Renal cortical epithelial cell (primary cell): ENCODE results near the gene CMTM1. TPM values are rescaled to one million over a fixed set of nuclear protein-coding genes. Genes with fewer than 3 reads are reported as not detected.

Source experiments
- DNase-seq: peaks from one replicate; pipeline ENCODE4 v3.0.0-alpha.2; 2011; ENCODE audit warnings: low read depth
- total RNA-seq: library from RNA; depleted of rRNA; stranded (reverse); fragments of >200 nt; gene quantifications from 2 replicates; pipeline ENCODE4 v1.2.3, GENCODE V29; 2014

Gene CMTM1
- total RNA-seq, result 2.8 and 6.2 TPM in 2 replicates

- no peak for DNase-seq
Measured at GRCh38 chr16:66566051-66566901, at the start of gene CMTM1. Gene CMTM1 (plus strand): TSS chr16:66566439. CDS start chr16:66566514, 75 bp downstream.

- DNase-seq, result no peak
Measured at GRCh38 chr16:66516509-66516807, 49.8 kb upstream of the CMTM1 start.

- DNase-seq, result peak; percentile 100
Measured at GRCh38 chr16:66516808-66517585, 49.2 kb upstream of the CMTM1 start.

- DNase-seq, result no peak
Measured at GRCh38 chr16:66517586-66518263, 48.5 kb upstream of the CMTM1 start.

- no peak for DNase-seq
Measured at GRCh38 chr16:66519482-66520373, 46.5 kb upstream of the CMTM1 start.

- no peak for DNase-seq
Measured at GRCh38 chr16:66520406-66521170, 45.7 kb upstream of the CMTM1 start.

- DNase-seq, result no peak
Measured at GRCh38 chr16:66521252-66521713, 45.0 kb upstream of the CMTM1 start.

GRCh38 chr16:66521951-66522771 is 44.1 kb upstream of the CMTM1 start:
- peak; percentile 98 for DNase-seq

GRCh38 chr16:66522816-66523590 is 43.2 kb upstream of the CMTM1 start:
- DNase-seq, result no peak

GRCh38 chr16:66523861-66524354 is 42.3 kb upstream of the CMTM1 start:
- no peak for DNase-seq

GRCh38 chr16:66524601-66525164 is 41.6 kb upstream of the CMTM1 start:
- DNase-seq, result no peak

GRCh38 chr16:66525396-66526180 is 40.7 kb upstream of the CMTM1 start:
- no peak for DNase-seq

- no peak for DNase-seq
Measured at GRCh38 chr16:66528294-66528693, 37.9 kb upstream of the CMTM1 start.

- DNase-seq, result no peak
Measured at GRCh38 chr16:66529475-66529874, 36.8 kb upstream of the CMTM1 start.

- DNase-seq, result no peak
Measured at GRCh38 chr16:66534376-66534799, 31.9 kb upstream of the CMTM1 start.

GRCh38 chr16:66536525-66536924 is 29.7 kb upstream of the CMTM1 start:
- DNase-seq, result no peak

- DNase-seq, result no peak
Measured at GRCh38 chr16:66537236-66537635, 29.0 kb upstream of the CMTM1 start.

- no peak for DNase-seq
Measured at GRCh38 chr16:66538910-66539309, 27.3 kb upstream of the CMTM1 start.
